Measurements from ENCODE around the gene ADAMTS12. TPM values are rescaled to one million over a fixed set of nuclear protein-coding genes. Genes with fewer than 3 reads are reported as not detected.

The ADAMTS12 gene
- total RNA-seq, 1 donor from 2014 or later = 4.1 TPM

- DNase-seq (ENCODE audit: low read depth) = no peak
- no peak for TF ChIP-seq CTCF (IDR thresholded peaks at IDR 0.05; ENCODE audit: insufficient read depth, low read length, poor library complexity, severe bottlenecking)
- no peak overlapping the region for H3K4me3 ChIP-seq (ENCODE audit: low read depth, low read length)
These were observed 136.6 kb downstream of the ADAMTS12 start for GRCh38 chr5:33755231-33755630.

GRCh38 chr5:33753704-33754103, 138.1 kb downstream of the ADAMTS12 start:
- no peak for TF ChIP-seq CTCF (IDR thresholded peaks at IDR 0.05; ENCODE audit: insufficient read depth, low read length, poor library complexity, severe bottlenecking)
- Histone ChIP-seq H3K36me3 (ENCODE audit: control insufficient read depth, insufficient read depth, low read length) (no peaks in the 10 kb centered on the region), H3K27me3 (ENCODE audit: control insufficient read depth, insufficient read depth, low read length) (no peaks in the 10 kb centered on the region), H3K4me3 (ENCODE audit: low read depth, low read length) (no peak overlapping the region)
- no peak for DNase-seq (ENCODE audit: low read depth)

More at GRCh38 chr5:33755231-33755630, 136.6 kb downstream of the ADAMTS12 start:
- H3K27me3 ChIP-seq (ENCODE audit: control insufficient read depth, insufficient read depth, low read length) = no peaks in the 10 kb centered on the region
- H3K36me3 ChIP-seq (ENCODE audit: control insufficient read depth, insufficient read depth, low read length) = no peaks in the 10 kb centered on the region

- no peak for TF ChIP-seq CTCF (IDR thresholded peaks at IDR 0.05; ENCODE audit: insufficient read depth, low read length, poor library complexity, severe bottlenecking)
- H3K4me3 ChIP-seq (ENCODE audit: low read depth, low read length) = no peak overlapping the region
- no peak for DNase-seq (ENCODE audit: low read depth)
- no peaks in the 10 kb centered on the region for H3K27me3 ChIP-seq (ENCODE audit: control insufficient read depth, insufficient read depth, low read length)
- no peaks in the 10 kb centered on the region for H3K36me3 ChIP-seq (ENCODE audit: control insufficient read depth, insufficient read depth, low read length)
These were observed 143.0 kb downstream of the ADAMTS12 start for GRCh38 chr5:33748754-33749153.

GRCh38 chr5:33745101-33745770, 146.6 kb downstream of the ADAMTS12 start:
- Histone ChIP-seq H3K36me3 (ENCODE audit: control insufficient read depth, insufficient read depth, low read length) (no peaks in the 10 kb centered on the region), H3K27me3 (ENCODE audit: control insufficient read depth, insufficient read depth, low read length) (no peaks in the 10 kb centered on the region), H3K4me3 (ENCODE audit: low read depth, low read length) (no peak overlapping the region)
- no peak for DNase-seq (ENCODE audit: low read depth)
- TF ChIP-seq CTCF (IDR thresholded peaks at IDR 0.05; ENCODE audit: insufficient read depth, low read length, poor library complexity, severe bottlenecking) = no peak

- no peaks in the 10 kb centered on the region for H3K27me3 ChIP-seq (ENCODE audit: control insufficient read depth, insufficient read depth, low read length)
- H3K4me3 ChIP-seq (ENCODE audit: low read depth, low read length) = no peak overlapping the region
- TF ChIP-seq CTCF (IDR thresholded peaks at IDR 0.05; ENCODE audit: insufficient read depth, low read length, poor library complexity, severe bottlenecking) = no peak
- DNase-seq (ENCODE audit: low read depth) = no peak
- H3K36me3 ChIP-seq (ENCODE audit: control insufficient read depth, insufficient read depth, low read length) = no peaks in the 10 kb centered on the region
These were observed 148.7 kb downstream of the ADAMTS12 start for GRCh38 chr5:33743099-33743498.

GRCh38 chr5:33742181-33742580, 149.6 kb downstream of the ADAMTS12 start:
- DNase-seq (ENCODE audit: low read depth) = no peak
- Histone ChIP-seq H3K36me3 (ENCODE audit: control insufficient read depth, insufficient read depth, low read length) (no peaks in the 10 kb centered on the region), H3K4me3 (ENCODE audit: low read depth, low read length) (no peak overlapping the region), H3K27me3 (ENCODE audit: control insufficient read depth, insufficient read depth, low read length) (no peaks in the 10 kb centered on the region)
- TF ChIP-seq CTCF (IDR thresholded peaks at IDR 0.05; ENCODE audit: insufficient read depth, low read length, poor library complexity, severe bottlenecking) = no peak
